ENCODE measurements around the gene REV1. TPM values are rescaled to one million over a fixed set of nuclear protein-coding genes. Genes with fewer than 3 reads are reported as not detected.

Gene REV1
- total and polyA plus RNA-seq, 2 experiments from 2014 or later, result 32.9 to 46.7 TPM

- Mint-ChIP-seq H3K4me1 (peaks cover 5% of the 10 kb centered on the region; the same call in 2 of the 3 replicates), H3K27ac (no peak overlapping the region; the same call in 1 of the 2 replicates), H3K9me3 (no peaks in the 10 kb centered on the region), H3K27me3 (ENCODE audit: insufficient read depth, low read depth, poor library complexity) (peaks cover 4% of the 10 kb centered on the region), H3K36me3 (ENCODE audit: low read depth) (peaks cover 84% of the 10 kb centered on the region), H3K4me3 (no peak overlapping the region)
- Histone ChIP-seq H2AFZ (no peak overlapping the region), H3K79me2 (replicated peaks; ENCODE audit: insufficient read depth) (no peaks in the 10 kb centered on the region), H3K4me1 (ENCODE audit: insufficient read depth) (no peaks in the 10 kb centered on the region), H3K27me3 (ENCODE audit: insufficient read depth) (no peaks in the 10 kb centered on the region), H3F3A (replicated peaks; ENCODE audit: low read depth) (0 out of 2 replicates have a peak, but pooled peaks cover 3% of the 10 kb centered on the region), H3K9me2 (ENCODE audit: insufficient read depth) (no peaks in the 10 kb centered on the region), H4K20me1 (replicated peaks; ENCODE audit: insufficient read depth) (peaks cover 9% of the 10 kb centered on the region; the same call in 1 of the 2 replicates), H3K4me3 (no peak overlapping the region), H3K36me3 (ENCODE audit: insufficient read depth) (peaks cover 74% of the 10 kb centered on the region), H3K4me2 (no peak overlapping the region), H3K27ac (ENCODE audit: low read depth) (peak overlapping the region; percentile 35; the same call in 1 of the 2 replicates)
- ATAC-seq (no peak; the same call in 2 of the 3 replicates), DNase-seq (ENCODE audit: low spot score) (no peak)
- TF ChIP-seq CREB1 (CRISPR knock-in tag; IDR thresholded peaks at IDR 0.05; ENCODE audit: low read depth), result no peak
These were observed 92.4 kb downstream of the REV1 start for GRCh38 chr2:99397266-99397920.

GRCh38 chr2:99395589-99396130, 94.2 kb downstream of the REV1 start:
- H3K9me3 Mint-ChIP-seq, result no peaks in the 10 kb centered on the region
- Histone ChIP-seq H4K20me1 (replicated peaks; ENCODE audit: insufficient read depth) (peaks cover 9% of the 10 kb centered on the region; the same call in 1 of the 2 replicates), H3K9me2 (ENCODE audit: insufficient read depth) (no peaks in the 10 kb centered on the region), H3K79me2 (replicated peaks; ENCODE audit: insufficient read depth) (no peaks in the 10 kb centered on the region), H3K27ac (ENCODE audit: low read depth) (no peak overlapping the region), H3F3A (replicated peaks; ENCODE audit: low read depth) (0 out of 2 replicates have a peak, but pooled peaks cover 3% of the 10 kb centered on the region), H2AFZ (no peak overlapping the region), H3K4me2 (no peak overlapping the region), H3K27me3 (ENCODE audit: insufficient read depth) (no peaks in the 10 kb centered on the region), H3K36me3 (ENCODE audit: insufficient read depth) (peaks cover 73% of the 10 kb centered on the region), H3K4me1 (ENCODE audit: insufficient read depth) (no peaks in the 10 kb centered on the region), H3K4me3 (no peak overlapping the region)
- peaks cover 4% of the 10 kb centered on the region for H3K27me3 Mint-ChIP-seq (ENCODE audit: insufficient read depth, low read depth, poor library complexity)
- peaks cover 4% of the 10 kb centered on the region; the same call in 2 of the 3 replicates for H3K4me1 Mint-ChIP-seq
- no peak for ATAC-seq
- peaks cover 82% of the 10 kb centered on the region for H3K36me3 Mint-ChIP-seq (ENCODE audit: low read depth)
- H3K4me3 Mint-ChIP-seq, result no peak overlapping the region
- no peak for DNase-seq (ENCODE audit: low spot score)
- no peak overlapping the region for H3K27ac Mint-ChIP-seq
- no peak for TF ChIP-seq ZNF331 (CRISPR knock-in tag; IDR thresholded peaks at IDR 0.05; ENCODE audit: low read depth)
- no peak for TF ChIP-seq NANOG (IDR thresholded peaks at IDR 0.05; ENCODE audit: borderline replicate concordance)
- no peak for TF ChIP-seq CREB1 (CRISPR knock-in tag; IDR thresholded peaks at IDR 0.05; ENCODE audit: low read depth)
- no peak for TF ChIP-seq ZNF462 (CRISPR knock-in tag; IDR thresholded peaks at IDR 0.05)
- no peak for TF ChIP-seq STAT1 (IDR thresholded peaks at IDR 0.05; ENCODE audit: unreplicated experiment)
- no peak for TF ChIP-seq REST (IDR thresholded peaks at IDR 0.05; ENCODE audit: unreplicated experiment)
- TF ChIP-seq, protein P1, sequence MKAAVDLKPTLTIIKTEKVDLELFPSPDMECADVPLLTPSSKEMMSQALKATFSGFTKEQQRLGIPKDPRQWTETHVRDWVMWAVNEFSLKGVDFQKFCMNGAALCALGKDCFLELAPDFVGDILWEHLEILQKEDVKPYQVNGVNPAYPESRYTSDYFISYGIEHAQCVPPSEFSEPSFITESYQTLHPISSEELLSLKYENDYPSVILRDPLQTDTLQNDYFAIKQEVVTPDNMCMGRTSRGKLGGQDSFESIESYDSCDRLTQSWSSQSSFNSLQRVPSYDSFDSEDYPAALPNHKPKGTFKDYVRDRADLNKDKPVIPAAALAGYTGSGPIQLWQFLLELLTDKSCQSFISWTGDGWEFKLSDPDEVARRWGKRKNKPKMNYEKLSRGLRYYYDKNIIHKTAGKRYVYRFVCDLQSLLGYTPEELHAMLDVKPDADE (IDR thresholded peaks at IDR 0.05), result no peak
- no peak for TF ChIP-seq JUNB (IDR thresholded peaks at IDR 0.05; ENCODE audit: unreplicated experiment)
- no peak for TF ChIP-seq EZH2phosphoT487 (IDR thresholded peaks at IDR 0.05; ENCODE audit: unreplicated experiment)
- no peak for TF ChIP-seq EZH2 (IDR thresholded peaks at IDR 0.05; ENCODE audit: low read depth, unreplicated experiment)

Measured in GM23338 (cell line).